PC-3 (cell line): ENCODE results near the gene HINT1. TPM values are rescaled to one million over a fixed set of nuclear protein-coding genes. Genes with fewer than 3 reads are reported as not detected.

ENCODE experiments used
- ATAC-seq: fragments of 200-7000 bp; cut with Tn5 transposase; 2 replicates; pipeline ENCODE4 v1.9.1; 2020; ENCODE audit warnings: mild to moderate bottlenecking, moderate library complexity
- BruUV-seq: library from RNA; stranded (reverse); fragments of 400-500 nt; replicated peaks from 2 replicates; lab custom pipeline; 2021; lab: Mats Ljungman, UMichigan
- CTCF ChIA-PET: fragments of 300-600 bp; sonication (Branson Sonifier 250); formaldehyde crosslinking; loops from one replicate; lab custom pipeline; 2022; ENCODE audit warnings: antibody characterized with exemption; lab: Charles Lee
- POLR2A ChIA-PET: fragments of 300-600 bp; sonication (Branson Sonifier 250); formaldehyde crosslinking; loops from one replicate; lab custom pipeline; 2022; ENCODE audit warnings: antibody characterized with exemption; ENCODE audit not compliant: unreplicated experiment; lab: Charles Lee
- DNase-seq: peaks from one replicate; pipeline ENCODE4 v3.0.0-alpha.2; 2015
- H2AFZ ChIP-seq: fragments of 300-600 bp; sonication (generic); 2 replicates; pipeline ENCODE4 v1.6.0; 2016; ENCODE audit warnings: antibody characterized with exemption, low read length
- H3F3A ChIP-seq: fragments of 300-600 bp; sonication (generic); one replicate; pipeline ENCODE4 v1.6.0; 2017; ENCODE audit warnings: antibody characterized with exemption, low read length, control low read depth, mild to moderate bottlenecking; ENCODE audit not compliant: unreplicated experiment
- H3K27ac ChIP-seq: fragments of 300-600 bp; sonication (generic); 2 replicates; pipeline ENCODE4 v1.5.1; 2016; ENCODE audit warnings: mild to moderate bottlenecking, low read length
- H3K27me3 ChIP-seq: fragments of 300-600 bp; sonication (generic); 2 replicates; pipeline ENCODE4 v1.6.1; 2016; ENCODE audit warnings: low read length, mixed read lengths
- H3K36me3 ChIP-seq: fragments of 300-600 bp; sonication (generic); 2 replicates; pipeline ENCODE4 v1.6.1; 2016; ENCODE audit warnings: low read depth, mixed run types, low read length, mixed read lengths
- H3K4me1 ChIP-seq: fragments of 300-600 bp; sonication (generic); 2 replicates; pipeline ENCODE4 v1.5.1; 2016; ENCODE audit warnings: low read length; ENCODE audit not compliant: insufficient read depth
- H3K4me2 ChIP-seq: fragments of 300-600 bp; sonication (generic); 2 replicates; pipeline ENCODE4 v1.6.0; 2016; ENCODE audit warnings: low read length
- H3K4me3 ChIP-seq: fragments of 300-600 bp; sonication (generic); 2 replicates; pipeline ENCODE4 v1.5.1; 2016; ENCODE audit warnings: mild to moderate bottlenecking, low read length, mixed read lengths
- H3K79me2 ChIP-seq: fragments of 300-600 bp; sonication (generic); 2 replicates; pipeline ENCODE4 v1.6.1; 2017; ENCODE audit warnings: low read length, mixed read lengths
- H3K9ac ChIP-seq: fragments of 300-600 bp; sonication (generic); 2 replicates; pipeline ENCODE4 v1.6.0; 2016; ENCODE audit warnings: mild to moderate bottlenecking, low read length
- H3K9me2 ChIP-seq: fragments of 300-600 bp; sonication (generic); replicated peaks from 2 replicates; pipeline ENCODE4 v1.6.1; 2016; ENCODE audit warnings: mixed run types, low read length, mixed read lengths
- H3K9me3 ChIP-seq: fragments of 300-600 bp; sonication (generic); 2 replicates; pipeline ENCODE4 v1.6.1; 2016; ENCODE audit warnings: low read length, mixed read lengths
- H4K20me1 ChIP-seq: fragments of 300-600 bp; sonication (generic); 2 replicates; pipeline ENCODE4 v1.6.1; 2016; ENCODE audit warnings: low read length, mixed read lengths
- EZH2 ChIP-seq: fragments of 300-600 bp; sonication (generic); IDR thresholded peaks from one replicate; pipeline ENCODE4 v1.6.1; 2017; ENCODE audit warnings: antibody characterized with exemption, mild to moderate bottlenecking, low read length; ENCODE audit not compliant: unreplicated experiment
- EZH2phosphoT487 ChIP-seq: fragments of 300-600 bp; sonication (generic); IDR thresholded peaks from 2 replicates; pipeline ENCODE4 v1.6.1; 2018; ENCODE audit warnings: mild to moderate bottlenecking, antibody characterized with exemption, low read length, borderline replicate concordance
- intact Hi-C: fragments of 100-400 bp; cut with micrococcal nuclease; formaldehyde crosslinking; loops from 2 replicates; pipeline ENCODE4 v1.9.0; 2023
- total RNA-seq: library from RNA; depleted of rRNA; stranded (reverse); fragments of >200 nt; gene quantifications from 2 replicates; pipeline ENCODE4 v1.2.3, GENCODE V29; 2014
- TF ChIP-seq, protein P1 (sequence below): fragments of 300-600 bp; sonication (generic); conservative IDR thresholded peaks from 2 replicates; pipeline ENCODE4 v1.5.1; 2017; ENCODE audit warnings: antibody characterized with exemption, low read depth, mild to moderate bottlenecking, low read length

HINT1 gene
- total RNA-seq, 1 experiment from 2014 or later, result 243 TPM

DNA sequence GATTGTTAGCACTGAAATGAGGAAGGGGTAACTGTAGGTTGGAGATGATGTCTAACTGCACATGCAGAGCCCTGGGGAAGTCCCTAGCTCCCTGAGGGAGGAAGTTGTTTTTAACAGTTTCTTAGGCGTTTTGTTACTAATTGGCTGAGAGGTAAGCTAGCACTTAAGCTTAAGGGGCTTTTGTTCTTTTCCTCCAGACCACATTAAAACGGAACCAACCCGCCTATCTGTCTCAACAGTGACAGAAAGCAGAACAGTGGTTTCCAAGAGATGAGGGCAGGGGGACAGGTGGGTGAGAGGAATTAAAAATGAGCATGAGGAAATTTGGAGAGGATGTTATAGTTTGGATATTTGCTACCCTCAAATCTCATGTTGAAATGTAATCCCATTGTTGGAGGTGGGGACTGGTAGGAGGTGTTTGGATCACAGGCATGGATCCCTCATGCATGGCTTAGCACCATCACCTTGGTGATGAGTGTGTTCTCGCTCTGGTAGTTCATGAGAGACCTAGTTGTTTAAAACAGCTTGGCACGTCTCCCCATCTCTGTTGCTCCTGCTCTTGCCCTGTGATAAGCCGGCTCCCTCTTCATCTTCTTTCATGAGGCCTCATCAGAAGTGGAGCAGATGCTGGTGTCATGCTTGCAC is 44.6 kb upstream of the HINT1 start:
- Histone ChIP-seq H3K36me3 (no peaks in the 10 kb centered on the region), H3K4me3 (no peak overlapping the region), H4K20me1 (no peaks in the 10 kb centered on the region), H3F3A (no peaks in the 10 kb centered on the region), H3K27ac (no peak overlapping the region), H3K27me3 (no peaks in the 10 kb centered on the region), H3K79me2 (no peaks in the 10 kb centered on the region), H3K9me2 (no peaks in the 10 kb centered on the region), H3K4me1 (no peaks in the 10 kb centered on the region), H2AFZ (no peak overlapping the region), H3K4me2 (no peak overlapping the region), H3K9me3 (no peaks in the 10 kb centered on the region), H3K9ac (no peak overlapping the region)
- ATAC-seq, result no peak
- no peak for DNase-seq
- ChIA-PET POLR2A (no interaction called here), CTCF (no interaction called here)
- intact Hi-C loops, result no loop called here
- no TSS peak for BruUV-seq
- TF ChIP-seq EZH2, result no peak
- no peak for TF ChIP-seq EZH2phosphoT487
- TF ChIP-seq, protein P1, sequence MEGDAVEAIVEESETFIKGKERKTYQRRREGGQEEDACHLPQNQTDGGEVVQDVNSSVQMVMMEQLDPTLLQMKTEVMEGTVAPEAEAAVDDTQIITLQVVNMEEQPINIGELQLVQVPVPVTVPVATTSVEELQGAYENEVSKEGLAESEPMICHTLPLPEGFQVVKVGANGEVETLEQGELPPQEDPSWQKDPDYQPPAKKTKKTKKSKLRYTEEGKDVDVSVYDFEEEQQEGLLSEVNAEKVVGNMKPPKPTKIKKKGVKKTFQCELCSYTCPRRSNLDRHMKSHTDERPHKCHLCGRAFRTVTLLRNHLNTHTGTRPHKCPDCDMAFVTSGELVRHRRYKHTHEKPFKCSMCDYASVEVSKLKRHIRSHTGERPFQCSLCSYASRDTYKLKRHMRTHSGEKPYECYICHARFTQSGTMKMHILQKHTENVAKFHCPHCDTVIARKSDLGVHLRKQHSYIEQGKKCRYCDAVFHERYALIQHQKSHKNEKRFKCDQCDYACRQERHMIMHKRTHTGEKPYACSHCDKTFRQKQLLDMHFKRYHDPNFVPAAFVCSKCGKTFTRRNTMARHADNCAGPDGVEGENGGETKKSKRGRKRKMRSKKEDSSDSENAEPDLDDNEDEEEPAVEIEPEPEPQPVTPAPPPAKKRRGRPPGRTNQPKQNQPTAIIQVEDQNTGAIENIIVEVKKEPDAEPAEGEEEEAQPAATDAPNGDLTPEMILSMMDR, result no peak

DNA sequence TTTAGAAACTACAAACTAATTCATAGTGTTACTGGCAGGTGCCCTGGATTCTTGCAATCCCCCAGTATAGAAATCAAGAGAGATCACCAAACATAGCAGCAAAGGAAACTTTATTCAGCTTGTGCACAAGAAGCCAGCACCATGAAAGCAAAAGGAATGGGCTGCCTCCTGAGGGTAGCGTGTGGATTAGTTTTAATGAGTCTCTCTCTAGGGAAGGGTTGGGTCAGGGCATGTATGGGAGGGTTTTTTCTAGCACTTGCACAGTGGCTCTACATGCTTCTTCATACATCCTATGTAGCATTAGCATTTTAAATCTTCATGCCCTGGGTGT is 44.1 kb upstream of the HINT1 start:
- no peaks in the 10 kb centered on the region for H3K9me2 ChIP-seq
- H3K79me2 ChIP-seq, result no peaks in the 10 kb centered on the region
- no peak overlapping the region for H2AFZ ChIP-seq
- ATAC-seq, result no peak
- no peaks in the 10 kb centered on the region for H3K9me3 ChIP-seq
- intact Hi-C loops, result no loop called here
- BruUV-seq, result no TSS peak
- H3K27me3 ChIP-seq, result no peaks in the 10 kb centered on the region
- ChIA-PET CTCF (no interaction called here), POLR2A (no interaction called here)
- no peaks in the 10 kb centered on the region for H4K20me1 ChIP-seq
- no peak overlapping the region for H3K9ac ChIP-seq
- TF ChIP-seq, protein P1, result no peak
- TF ChIP-seq EZH2phosphoT487 (no peak), EZH2 (no peak)
- no peaks in the 10 kb centered on the region for H3K4me1 ChIP-seq
- no peak overlapping the region for H3K4me2 ChIP-seq
- H3K27ac ChIP-seq, result no peak overlapping the region
- H3K36me3 ChIP-seq, result no peaks in the 10 kb centered on the region
- no peak for DNase-seq
- H3K4me3 ChIP-seq, result no peak overlapping the region
- H3F3A ChIP-seq, result no peaks in the 10 kb centered on the region

DNA sequence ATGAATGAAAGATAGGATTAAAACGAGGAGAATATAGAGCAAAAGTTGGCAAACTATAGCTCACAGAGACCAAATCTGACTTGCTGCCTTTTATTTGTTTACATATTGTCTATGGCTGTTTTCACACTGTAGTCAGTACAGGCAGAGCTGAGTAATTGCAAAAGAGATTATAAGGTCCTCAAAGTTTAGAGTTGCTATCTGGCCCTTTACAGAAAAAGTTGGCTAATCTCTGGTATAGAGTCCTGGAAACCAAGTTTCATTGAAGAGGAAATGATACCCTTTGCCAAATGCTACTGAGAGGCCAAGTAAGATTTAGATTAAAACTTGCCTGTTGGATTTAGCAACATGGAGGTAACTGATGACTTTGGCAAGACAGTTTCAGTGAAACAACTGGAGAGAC is 41.7 kb upstream of the HINT1 start:
- no peaks in the 10 kb centered on the region for H3K4me1 ChIP-seq
- H3K4me3 ChIP-seq, result no peak overlapping the region
- no peaks in the 10 kb centered on the region for H3K9me2 ChIP-seq
- no peak for DNase-seq
- H3K36me3 ChIP-seq, result no peaks in the 10 kb centered on the region
- no peak for ATAC-seq
- no peaks in the 10 kb centered on the region for H4K20me1 ChIP-seq
- no peak overlapping the region for H3K27ac ChIP-seq
- CTCF ChIA-PET, result interaction anchor here (0.7 kb wide), 1 partner anchor 59 kb away, joined by 3 read pairs; no protein-coding TSS in a partner anchor
- intact Hi-C loops, result no loop called here
- no peak overlapping the region for H3K4me2 ChIP-seq
- H3K9ac ChIP-seq, result no peak overlapping the region
- no peaks in the 10 kb centered on the region for H3K79me2 ChIP-seq
- H3F3A ChIP-seq, result no peaks in the 10 kb centered on the region
- no peaks in the 10 kb centered on the region for H3K27me3 ChIP-seq
- no peak overlapping the region for H2AFZ ChIP-seq
- no peak for TF ChIP-seq EZH2
- TF ChIP-seq, protein P1, result no peak
- TF ChIP-seq EZH2phosphoT487, result no peak
- POLR2A ChIA-PET, result no interaction called here
- H3K9me3 ChIP-seq, result no peaks in the 10 kb centered on the region
- BruUV-seq, result no TSS peak
